NCI-H2227 (cell line): ENCODE results near the gene PRKAG2.

Experiments
- DNase-seq: peaks from one replicate; lab custom pipeline; 2025; ENCODE audit not compliant: unreplicated experiment; lab: John Stamatoyannopoulos, UW

Gene PRKAG2

DNA sequence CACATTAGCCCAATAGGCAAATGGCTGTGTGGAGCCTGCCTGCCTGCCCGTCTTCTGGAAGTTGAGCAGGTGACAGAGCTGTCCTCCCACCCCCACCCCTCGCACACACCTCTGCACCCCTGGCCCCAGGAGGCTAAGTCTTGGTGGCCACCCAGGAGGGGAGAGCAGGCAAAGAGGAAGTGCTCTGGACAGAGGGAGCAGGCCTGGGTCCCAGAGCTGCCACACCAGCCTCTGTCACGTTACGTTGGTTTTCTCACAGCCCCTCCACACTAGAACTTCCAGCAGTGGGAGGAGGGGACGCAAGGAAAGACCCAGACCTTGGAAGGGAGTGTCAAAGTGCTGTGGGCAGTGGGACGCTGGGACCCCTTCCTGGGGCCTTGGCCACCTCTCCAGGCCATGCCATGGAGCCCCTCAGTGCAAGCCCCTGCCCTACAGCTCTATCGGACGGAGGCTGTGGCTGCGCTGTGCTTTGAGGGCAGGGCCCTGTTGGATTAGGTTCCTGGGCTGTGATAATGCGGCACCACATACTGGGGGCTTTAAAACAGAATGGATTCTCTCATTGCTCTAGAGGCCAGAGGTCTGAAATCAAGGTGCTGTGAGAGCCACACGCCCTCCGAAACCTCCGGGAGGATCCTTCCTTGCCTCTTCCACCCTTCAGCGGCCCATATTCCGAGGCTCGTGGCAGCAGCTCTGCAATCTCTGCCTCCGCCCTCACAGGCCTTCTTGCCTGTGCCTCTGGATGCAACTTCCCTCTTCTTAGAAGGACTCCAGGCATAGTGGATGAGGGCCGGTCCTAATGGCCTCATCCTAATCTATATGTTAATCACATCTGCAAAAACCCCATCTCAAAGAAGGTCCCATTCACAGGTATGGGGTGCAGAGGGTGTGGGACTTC is 9.9 kb downstream of the PRKAG2 start:
- no peak for DNase-seq

DNA sequence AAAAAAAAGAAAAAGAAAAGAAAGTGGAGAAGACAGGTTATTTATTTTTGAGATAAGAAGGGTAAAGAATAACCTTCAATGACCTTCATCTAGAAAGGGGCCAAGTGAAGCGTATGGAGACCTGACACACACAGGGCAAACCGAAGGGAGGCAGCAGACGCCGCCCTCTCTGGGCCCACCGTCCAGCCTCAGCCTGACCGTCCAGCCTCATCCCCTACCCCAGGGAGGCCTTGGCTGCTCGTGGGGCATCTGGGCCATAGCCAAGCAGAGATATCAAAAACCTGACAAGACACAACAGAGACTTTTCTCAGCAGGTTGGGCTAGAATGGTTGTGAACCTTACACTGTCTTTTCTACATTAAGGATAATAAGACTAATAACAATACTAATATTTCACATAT is 10.9 kb downstream of the PRKAG2 start:
- DNase-seq = no peak

DNA sequence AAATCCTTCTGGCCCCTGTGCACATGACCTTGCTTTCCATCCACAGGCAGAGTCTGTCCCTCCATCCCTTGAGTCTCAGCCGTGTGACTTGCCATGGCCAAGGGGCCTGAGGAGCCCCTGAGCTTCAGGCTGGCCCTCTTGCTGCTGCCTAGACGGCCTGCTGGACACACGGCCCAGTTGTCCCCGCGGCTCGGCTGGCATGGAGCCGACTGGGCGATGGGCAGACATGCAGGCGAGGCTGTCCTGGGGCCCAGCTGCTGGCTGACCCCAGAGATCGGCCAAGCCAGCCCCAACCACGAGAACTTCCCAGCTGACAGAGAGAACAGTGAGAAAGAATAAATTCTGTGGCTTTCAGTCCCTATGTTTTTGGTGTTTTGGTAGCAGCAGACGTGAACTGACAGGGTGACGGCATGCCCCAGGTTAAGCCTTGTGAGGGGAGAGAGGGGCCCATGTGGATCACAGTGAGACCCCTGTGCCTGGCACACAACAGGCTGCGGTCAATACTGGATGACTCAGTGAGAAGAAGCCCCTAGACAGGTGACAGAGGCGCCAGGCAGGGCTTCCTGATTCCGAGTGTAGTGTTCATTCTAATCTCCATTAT is 11.7 kb downstream of the PRKAG2 start:
- no peak for DNase-seq

DNA sequence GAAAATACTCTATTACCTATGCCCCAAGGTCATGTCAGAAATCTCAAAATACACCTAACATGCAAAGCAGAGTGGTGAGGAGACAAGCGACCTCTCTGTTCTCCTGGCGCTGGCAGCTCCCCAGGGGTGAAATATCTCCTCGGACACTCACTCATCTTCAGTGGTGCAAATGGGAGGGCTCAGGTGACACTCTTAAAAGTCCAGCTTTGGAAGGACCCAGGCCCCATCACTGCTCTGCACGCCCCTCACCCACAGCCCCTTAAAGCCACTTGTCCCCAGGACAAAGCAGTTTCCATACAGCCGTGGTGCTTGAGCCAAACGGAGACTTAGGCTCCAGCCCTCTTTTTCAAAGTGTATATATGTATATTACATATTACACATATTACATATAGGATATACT is 12.4 kb downstream of the PRKAG2 start:
- DNase-seq = no peak

DNA sequence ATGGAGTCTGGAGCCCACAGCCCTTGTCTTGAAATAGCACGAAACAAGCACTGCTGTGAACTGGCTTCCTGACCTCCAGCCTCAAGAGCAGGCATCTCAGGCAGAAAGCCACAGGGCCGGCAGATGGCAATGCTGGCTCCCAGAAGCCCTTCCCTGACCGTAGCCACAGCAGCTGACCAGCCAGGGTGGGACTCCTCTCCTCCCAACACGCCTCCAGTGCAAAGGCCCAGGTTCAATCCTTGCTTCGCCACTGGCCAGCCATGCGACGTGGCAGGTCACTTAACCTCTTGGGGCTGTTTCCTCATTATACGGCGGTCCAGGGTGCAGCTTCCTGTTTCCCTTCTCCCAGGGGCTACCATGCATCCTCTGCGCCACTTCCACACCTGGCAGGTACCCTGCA is 12.8 kb downstream of the PRKAG2 start:
- DNase-seq = no peak

DNA sequence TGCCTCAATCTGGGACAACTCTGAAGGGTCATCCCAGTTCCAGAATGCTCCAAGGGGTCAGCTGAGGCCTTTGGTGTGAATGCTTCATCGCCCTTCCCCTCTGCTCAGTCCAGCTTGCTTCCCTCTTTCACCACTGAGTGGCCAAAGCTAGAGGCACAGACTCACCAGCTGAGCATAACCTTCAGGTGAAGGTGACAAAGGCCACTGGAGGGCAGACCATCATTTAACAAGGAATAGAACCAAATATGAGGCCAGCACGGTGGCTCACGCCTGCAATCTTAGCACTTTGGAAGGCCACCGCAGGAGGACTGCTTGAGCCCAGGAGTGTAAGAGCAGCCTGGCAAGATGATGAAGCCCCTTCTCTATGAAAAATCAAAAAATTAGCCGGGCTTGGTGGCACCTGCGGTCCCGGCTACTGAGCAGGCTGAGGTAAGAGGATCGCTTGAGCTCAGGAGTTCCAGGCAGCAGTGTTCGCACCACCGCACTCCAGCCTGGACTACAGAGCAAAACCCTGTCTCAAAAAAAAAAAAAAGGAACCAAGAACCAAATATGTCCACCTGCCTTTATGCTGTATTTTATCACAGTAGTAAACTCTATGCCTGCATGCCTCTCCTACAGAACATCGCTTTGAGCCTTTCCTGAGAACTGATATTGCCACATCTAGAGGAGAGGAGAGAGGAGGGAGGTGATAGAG is 13.4 kb downstream of the PRKAG2 start:
- no peak for DNase-seq

DNA sequence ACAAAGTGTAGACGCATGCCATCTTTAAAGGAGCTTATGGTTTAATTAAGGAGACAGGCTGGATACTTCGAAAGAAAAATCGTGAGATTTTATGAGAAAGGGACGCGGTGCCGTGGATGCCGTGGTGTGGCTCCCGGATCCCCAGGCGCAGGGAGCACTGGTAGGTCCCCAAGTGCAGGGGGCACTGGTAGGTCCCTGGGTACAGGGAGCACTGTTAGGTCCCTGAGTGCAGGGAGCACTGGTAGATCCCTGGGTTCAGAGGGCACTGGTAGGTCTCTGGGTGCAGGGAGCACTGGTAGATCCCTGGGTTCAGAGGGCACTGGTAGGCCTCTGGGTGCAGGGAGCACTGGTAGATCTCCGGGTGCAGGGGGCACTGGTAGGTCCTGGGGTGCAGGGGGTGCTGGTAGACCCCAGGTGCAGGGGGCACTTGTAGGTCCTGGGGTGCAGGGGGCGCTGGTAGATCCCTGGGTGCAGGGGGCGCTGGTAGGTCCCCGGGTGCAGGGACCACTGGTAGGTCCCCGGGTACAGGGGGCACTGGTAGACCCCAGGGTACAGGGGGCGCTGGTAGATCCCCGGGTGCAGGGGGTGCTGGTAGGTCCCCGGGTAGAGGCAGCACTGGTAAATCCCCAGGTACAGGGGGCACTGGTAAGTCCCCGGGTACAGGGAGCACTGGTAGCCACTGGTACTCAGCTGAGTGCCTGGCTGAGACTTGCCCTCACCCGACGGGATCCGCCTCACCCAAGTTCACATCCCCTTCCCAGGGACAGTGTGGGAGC is 14.1 kb downstream of the PRKAG2 start:
- no peak for DNase-seq

DNA sequence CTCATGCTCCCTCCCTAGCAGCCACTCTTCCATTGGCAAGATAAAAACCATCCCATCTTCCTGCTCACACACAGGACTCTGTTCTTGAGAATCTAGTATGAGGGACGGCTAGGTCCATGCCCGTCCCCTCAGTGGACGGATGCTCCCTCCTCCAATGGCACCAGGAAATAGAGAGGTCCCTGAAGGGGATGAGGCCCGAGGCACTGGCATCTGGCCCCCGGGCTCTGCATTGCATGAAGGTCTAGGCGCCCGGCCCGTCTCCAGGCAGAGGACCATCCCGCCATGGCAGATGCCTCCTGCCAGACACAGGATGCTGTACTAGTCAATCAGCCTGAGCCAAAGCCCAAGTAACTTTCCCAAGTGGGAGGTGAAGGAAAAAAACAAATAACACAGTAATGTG is 15.0 kb downstream of the PRKAG2 start:
- DNase-seq = no peak

DNA sequence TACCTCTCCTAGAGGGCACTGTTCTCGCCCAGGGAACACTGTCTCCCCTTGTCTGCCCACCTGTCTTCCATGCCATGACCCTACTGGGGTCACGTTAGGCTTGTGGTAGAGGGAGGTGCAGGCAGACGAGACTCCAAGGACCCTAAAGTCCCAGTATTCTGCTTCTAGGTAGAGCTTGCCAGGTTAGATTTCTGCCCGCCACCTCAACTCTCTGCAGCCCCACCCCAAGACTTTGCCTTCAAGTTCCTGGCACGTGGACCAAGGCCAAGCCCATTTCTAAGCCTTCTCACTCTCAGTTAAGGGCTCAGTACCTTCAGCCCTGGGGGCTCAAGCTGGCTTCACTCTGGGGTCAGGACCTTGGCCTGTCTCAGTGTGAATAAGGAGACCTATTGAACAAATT is 16.1 kb downstream of the PRKAG2 start:
- no peak for DNase-seq

DNA sequence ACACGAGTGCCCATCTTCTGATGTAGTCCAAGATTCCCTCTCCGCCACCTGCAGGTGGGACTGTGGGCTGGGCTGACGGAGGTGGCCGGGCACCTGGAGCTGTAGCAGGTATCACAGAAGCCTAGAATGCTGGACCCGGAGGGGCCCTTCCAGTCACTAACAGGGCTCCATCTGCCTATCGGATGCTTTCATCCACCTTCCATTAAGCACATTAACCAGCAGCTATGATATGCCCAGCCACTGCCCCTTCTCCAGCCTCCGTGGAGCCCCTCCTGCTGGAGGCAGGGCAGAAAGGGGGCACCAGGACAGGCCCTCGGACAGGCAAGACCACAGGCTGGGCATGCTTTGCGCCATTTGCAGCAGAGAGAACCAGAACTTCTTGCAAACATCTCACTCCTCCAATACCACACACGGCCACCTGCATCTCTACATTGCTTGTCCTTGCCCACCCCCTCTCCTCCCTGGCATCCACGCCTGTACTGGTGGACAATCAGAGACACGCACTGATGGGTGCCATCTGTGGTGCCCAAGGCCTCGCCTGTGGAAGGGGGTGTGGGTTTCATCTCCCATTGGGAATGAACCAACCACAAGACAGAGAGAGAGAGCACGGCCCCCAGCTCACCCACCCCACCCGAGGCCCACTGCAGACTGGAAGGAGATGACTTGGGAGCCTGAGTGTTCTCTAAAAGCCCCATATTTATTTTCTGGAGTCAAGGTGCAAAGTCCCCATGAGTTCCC is 16.8 kb downstream of the PRKAG2 start:
- no peak for DNase-seq

DNA sequence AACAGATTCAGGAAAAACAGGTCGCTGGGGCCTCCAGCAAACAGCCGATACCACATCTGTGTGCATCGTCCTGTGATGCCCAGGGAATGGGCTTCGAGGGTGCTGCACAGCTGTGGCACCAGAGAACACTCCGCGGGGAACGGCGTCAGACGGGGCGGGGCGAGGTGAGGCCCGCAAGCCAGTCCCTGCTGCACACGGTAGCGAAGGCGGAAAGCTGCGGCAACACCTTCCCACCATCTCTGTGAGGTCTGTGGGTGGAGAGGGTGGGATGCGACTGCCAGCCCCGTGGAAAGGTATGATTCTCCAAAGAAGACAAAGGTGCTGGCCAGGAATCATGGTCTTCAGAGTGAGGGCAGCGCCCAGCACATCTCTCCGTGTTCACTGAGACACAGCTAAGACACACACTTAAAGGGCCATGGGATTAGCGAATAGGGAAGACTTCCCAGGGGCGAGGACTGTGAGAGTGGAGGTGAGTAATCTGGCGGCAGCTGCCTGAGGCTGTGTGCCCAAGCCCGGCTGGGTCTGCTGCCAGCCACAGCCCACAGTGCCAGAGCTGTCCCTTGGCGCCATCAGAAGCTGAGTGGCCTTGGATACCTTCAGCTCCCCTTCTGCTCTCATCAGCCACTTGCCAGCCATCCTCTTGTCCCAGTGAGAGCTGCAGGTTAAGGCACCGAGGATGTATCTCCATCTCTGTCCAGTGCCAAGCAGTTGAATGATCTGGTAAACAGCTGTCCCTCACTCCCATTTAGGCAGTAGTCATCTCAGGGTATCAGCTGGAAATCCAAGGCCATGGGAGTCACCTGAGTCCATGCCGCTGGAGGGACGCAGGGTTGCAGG is 17.6 kb downstream of the PRKAG2 start:
- no peak for DNase-seq

DNA sequence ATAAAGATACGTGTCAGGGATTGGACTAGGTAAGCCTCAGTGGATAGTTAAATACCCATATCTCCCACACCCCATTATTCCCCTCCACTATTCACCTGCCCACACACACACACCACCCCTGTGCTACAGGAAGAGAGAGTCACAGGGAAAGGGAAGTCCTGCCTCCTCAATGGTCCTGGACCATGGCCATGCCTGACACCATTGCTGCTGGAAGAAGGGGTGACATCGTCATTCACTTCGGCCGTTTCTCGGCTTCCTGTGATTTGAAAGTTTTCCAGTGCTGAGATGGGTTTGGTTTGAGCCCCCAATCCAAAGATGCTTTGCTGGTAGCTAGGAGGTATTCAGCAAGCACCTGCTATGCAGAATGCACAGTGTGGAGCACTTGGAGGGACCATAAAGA is 18.5 kb downstream of the PRKAG2 start:
- DNase-seq = no peak

DNA sequence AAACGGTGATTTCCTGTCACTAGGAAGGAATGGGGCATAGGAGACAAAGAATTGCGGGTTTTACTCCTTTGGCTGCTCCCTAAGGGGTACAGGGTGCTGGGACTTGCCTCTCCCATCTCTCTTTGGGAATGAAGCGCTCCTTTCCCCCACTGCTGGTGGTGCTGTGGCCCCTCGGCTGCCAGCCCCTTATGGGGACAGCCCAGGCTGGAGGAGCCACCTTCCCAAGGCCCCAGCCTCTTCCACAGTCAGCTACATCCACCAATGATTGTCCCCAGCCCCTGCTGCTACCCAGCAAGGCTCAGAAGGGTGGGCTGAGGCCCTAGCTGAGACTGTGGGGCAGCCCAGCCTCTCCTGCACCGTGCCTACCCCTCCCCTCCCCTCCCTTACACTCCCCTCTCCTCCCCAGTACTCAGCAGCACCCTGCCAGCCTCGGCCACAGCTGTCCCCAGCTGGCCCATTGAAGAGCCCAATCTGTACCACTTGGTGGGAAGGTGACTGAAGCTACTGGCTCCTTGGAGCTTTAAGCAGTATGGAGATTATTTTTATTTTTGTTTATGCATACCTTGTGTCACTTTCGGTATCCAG is 19.0 kb downstream of the PRKAG2 start:
- no peak for DNase-seq

DNA sequence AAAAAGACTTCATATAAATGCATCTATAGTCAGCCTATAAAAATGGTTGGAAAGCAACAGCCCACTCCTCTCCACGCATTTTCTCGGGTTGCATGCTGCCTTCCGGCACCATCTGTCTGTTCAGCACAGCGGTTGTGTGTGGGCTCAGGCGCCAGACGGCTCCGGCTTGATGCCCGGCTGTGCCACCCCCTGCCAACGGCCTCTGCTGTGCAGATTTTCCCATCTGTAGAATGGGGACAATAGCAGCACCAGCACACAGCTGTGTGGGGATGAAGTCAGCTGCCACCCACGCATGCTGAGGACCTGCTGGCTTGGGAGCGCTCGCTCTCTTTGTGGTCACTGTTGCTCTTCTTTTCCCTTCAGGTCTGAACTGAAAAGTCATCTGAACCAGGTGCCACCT is 19.5 kb downstream of the PRKAG2 start:
- DNase-seq = no peak

DNA sequence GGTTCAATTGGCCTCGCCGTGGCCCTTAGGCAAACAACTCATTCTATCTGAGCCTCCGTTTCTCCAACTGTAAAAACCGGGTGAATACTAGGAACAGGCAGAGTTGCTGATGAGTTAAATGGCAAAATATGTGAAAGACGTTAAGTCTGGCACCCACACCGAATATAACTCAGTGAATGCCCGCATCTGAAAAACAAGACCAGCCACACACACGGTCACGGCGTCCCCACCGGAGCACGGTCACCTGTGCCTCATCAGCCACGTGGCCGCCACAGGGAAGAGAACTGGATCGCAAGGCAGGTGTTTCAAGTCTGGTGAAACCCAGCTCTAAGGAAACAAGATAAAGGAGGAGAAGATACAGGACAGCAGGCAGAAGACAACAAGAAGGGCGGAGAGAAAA is 20.4 kb downstream of the PRKAG2 start:
- DNase-seq = no peak

DNA sequence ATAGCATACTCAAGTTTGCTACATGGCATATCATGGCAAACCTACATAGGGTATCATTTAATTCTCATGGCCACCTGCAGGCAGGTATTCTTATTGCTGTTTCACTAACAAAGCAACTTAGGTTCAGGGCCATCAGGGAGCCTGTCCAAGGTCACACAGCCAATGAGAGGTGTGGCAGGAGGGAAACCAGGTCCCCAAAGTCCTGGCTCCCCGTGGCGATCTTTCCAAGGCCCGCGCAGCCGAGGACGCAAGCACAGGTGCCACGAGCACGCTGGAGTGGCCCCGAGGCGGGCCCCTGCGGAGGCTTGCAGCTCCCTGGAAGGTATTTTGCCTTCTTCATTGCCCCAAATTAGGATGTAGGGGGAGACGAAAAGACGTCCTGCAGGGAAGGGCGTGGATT is 20.8 kb downstream of the PRKAG2 start:
- no peak for DNase-seq

DNA sequence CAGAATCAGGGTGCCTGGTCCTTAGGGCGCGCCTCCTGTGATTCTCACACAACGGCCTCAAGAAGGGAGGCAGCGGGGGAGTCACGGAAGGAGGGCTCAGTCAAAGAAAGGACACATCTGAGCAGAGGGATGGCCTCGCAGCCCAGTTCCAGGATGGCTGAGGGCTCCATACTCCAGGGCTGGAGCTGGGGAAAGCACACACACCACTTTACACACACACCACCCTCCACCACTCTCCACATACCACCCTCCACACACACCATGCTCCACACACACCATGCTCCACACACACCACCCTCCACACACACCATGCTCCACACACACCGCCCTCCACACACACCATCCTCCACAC is 22.2 kb downstream of the PRKAG2 start:
- no peak for DNase-seq

DNA sequence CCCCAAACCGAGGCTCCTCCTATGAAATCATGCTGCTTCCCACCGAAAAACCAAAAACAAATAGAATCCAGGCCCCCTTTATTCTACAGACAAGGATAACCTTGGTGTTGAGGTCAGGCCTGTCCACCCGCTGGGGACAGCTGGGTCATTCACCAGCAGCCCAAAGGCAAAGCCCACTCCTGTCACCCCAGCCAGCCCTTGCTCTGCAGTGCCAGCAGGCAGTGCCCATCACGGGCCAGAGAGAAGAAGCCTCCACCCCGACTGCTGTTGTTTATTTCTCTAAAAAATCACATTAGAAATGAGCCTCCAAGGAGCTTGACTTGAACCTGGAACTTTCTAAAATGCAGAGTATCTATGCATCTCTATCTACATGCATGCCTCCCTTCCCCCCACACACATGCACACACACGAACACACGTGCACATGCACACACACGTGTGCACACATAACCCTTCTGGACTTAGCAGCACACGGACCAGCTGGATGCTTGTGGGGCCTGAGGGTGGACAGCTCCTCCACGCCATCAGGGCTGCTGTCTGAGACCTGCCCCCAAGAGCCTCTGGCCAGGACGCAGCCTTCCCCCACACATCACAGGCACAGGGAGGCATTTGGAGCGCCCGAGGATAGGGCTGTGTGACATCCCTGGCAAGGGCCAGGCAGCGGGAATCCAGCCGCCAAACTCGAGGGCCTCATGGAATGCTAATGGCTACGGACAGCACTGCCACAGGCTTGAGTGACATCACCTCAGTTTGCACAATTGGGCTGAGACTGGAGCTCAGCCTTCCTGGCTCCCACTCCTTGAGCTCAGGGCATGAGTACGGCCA is 22.8 kb downstream of the PRKAG2 start:
- no peak for DNase-seq
